GM21576 (cell line): Measurements from ENCODE around the gene RAPSN.

Experiments used
- ATAC-seq: cut with Tn5 transposase; IDR thresholded peaks from one replicate; pipeline ENCODE4 v1.9.1; 2021; ENCODE audit warnings: mild to moderate bottlenecking, moderate library complexity; ENCODE audit not compliant: unreplicated experiment

The RAPSN gene

GRCh38 chr11:47391711-47392432 is 57.1 kb downstream of the RAPSN start:
- no peak for ATAC-seq

DNA sequence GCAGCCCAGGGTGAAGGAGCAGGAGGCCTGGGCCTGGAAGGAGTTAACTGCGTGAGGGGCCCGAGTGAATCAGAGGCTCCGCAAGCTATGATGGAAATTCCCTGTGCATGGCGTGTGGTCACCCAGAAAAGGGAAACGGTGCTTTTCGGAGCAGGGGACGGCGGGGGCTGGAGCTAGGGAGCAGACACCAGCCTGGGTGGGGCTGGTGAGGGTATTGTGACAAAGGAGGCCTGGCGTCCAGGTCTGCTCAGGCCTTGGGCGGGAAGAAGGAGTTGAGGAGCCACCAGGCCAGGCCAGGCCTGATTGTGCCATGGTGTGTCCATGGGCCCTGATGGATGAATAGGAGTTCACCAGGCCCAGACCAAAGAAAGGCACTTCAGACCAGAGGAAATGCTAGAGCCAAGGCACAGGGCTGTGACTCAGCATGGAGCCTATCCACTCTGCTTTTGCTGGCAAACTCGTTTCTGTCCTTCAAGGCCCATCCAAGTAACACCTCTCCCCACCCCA is 57.8 kb downstream of the RAPSN start:
- ATAC-seq, result no peak

- no peak for ATAC-seq
These were observed 58.5 kb downstream of the RAPSN start for GRCh38 chr11:47390422-47390760.

- ATAC-seq, result no peak
These were observed 59.1 kb downstream of the RAPSN start for GRCh38 chr11:47389577-47390421.

DNA sequence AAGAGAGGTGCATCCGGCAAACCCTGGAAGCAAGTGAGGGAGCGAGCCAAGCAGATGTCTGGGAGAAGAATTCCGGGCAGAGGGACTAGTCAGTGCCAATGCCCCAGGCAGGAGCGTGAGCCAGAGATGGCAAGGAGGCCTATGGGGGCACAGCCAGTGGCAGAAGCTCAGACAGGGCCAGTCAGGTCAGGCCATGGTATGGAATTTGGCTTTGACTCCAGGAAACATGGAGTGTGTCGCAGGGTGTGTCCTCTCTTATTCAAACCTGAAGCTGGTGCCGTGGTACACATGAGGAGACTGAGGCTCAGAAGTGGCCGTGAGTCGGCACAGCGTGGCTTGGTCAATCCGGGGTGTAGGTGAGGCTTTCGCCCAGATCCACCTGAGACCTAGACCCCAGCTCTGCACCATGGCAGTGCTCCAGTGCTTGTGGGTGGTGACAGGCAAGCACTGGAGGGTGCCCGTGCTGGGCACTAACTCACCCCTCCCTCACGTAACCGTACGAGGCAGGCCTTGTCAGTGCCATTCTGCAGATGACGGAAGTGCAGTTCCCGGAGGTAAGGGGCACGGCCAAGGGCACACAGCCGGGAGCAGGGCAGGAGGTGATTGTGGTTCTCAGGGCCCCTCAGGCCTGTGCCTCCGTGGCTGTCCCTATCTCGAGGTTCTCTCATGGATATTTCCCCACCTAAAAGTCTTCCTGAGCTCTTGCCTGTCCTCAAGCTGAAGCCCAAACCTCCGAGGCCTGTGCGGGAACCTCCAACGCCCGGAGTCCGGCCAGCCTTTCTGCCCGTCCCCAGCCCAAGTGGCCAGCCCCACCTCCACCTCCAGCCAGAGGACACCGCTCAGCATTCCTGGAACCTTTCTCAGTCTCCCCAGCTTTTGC is 60.0 kb downstream of the RAPSN start:
- no peak for ATAC-seq

- no peak for ATAC-seq
These were observed 60.8 kb downstream of the RAPSN start for GRCh38 chr11:47387944-47388696.
